ENCODE results near the gene PNRC2.

Gene PNRC2

GRCh38 chr1:23923592-23924499 lies 35.8 kb upstream of the PNRC2 start:
- no peak for ATAC-seq
- no peak for TF ChIP-seq ZFP30 (CRISPR knock-in tag; IDR thresholded peaks at IDR 0.05)
- TF ChIP-seq TOX (CRISPR knock-in tag; IDR thresholded peaks at IDR 0.05; ENCODE audit: borderline replicate concordance): no peak
- TF ChIP-seq OSR1 (CRISPR knock-in tag; IDR thresholded peaks at IDR 0.05): no peak
- TF ChIP-seq ZFP3 (CRISPR knock-in tag; IDR thresholded peaks at IDR 0.05): no peak
- TF ChIP-seq ESRRG (CRISPR knock-in tag; IDR thresholded peaks at IDR 0.05): no peak
- TF ChIP-seq ZNF8 (CRISPR knock-in tag; IDR thresholded peaks at IDR 0.05): no peak
- TF ChIP-seq ZNF565 (CRISPR knock-in tag; conservative IDR thresholded peaks at IDR 0.05; ENCODE audit: low read depth): no peak
- TF ChIP-seq CSRNP3 (CRISPR knock-in tag; IDR thresholded peaks at IDR 0.05): no peak
- TF ChIP-seq, protein P1, sequence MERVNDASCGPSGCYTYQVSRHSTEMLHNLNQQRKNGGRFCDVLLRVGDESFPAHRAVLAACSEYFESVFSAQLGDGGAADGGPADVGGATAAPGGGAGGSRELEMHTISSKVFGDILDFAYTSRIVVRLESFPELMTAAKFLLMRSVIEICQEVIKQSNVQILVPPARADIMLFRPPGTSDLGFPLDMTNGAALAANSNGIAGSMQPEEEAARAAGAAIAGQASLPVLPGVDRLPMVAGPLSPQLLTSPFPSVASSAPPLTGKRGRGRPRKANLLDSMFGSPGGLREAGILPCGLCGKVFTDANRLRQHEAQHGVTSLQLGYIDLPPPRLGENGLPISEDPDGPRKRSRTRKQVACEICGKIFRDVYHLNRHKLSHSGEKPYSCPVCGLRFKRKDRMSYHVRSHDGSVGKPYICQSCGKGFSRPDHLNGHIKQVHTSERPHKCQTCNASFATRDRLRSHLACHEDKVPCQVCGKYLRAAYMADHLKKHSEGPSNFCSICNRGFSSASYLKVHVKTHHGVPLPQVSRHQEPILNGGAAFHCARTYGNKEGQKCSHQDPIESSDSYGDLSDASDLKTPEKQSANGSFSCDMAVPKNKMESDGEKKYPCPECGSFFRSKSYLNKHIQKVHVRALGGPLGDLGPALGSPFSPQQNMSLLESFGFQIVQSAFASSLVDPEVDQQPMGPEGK (CRISPR knock-in tag; IDR thresholded peaks at IDR 0.05; ENCODE audit: borderline replicate concordance): no peak
- TF ChIP-seq ZNF70 (CRISPR knock-in tag; IDR thresholded peaks at IDR 0.05): no peak
- no peak for TF ChIP-seq TCF4 (CRISPR knock-in tag; IDR thresholded peaks at IDR 0.05; ENCODE audit: borderline replicate concordance)
- TF ChIP-seq TSHZ2 (CRISPR knock-in tag; IDR thresholded peaks at IDR 0.05): no peak
- no peak for TF ChIP-seq RARB (CRISPR knock-in tag; IDR thresholded peaks at IDR 0.05)

DNA sequence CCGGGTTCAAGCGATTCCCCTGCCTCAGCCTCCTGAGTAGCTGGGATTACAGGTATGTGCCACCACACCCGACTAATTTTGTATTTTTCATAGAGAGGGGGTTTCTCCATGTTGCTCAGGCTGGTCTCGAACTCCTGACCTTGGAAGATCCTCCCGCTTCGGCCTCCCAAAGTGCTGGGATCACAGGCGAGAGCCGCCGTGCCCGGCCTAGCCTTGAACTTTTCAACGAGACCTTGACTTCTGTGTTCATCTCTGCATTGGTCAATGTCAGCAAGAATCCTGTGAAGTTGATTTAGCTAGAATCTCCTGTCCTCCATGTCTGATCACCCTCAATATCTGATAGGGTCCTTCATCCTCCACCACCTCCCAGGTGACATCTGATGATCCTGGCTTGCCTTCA lies 35.0 kb upstream of the PNRC2 start:
- TF ChIP-seq CSRNP3 (CRISPR knock-in tag; IDR thresholded peaks at IDR 0.05) (no peak), ZFP30 (CRISPR knock-in tag; IDR thresholded peaks at IDR 0.05) (no peak), ZFP3 (CRISPR knock-in tag; IDR thresholded peaks at IDR 0.05) (no peak), TSHZ2 (CRISPR knock-in tag; IDR thresholded peaks at IDR 0.05) (no peak), BACH2 (CRISPR knock-in tag; IDR thresholded peaks at IDR 0.05; ENCODE audit: borderline replicate concordance) (no peak), ESRRG (CRISPR knock-in tag; IDR thresholded peaks at IDR 0.05) (no peak), ISL1 (CRISPR knock-in tag; IDR thresholded peaks at IDR 0.05) (no peak), CSDC2 (CRISPR knock-in tag; IDR thresholded peaks at IDR 0.05) (no peak)
- TF ChIP-seq, protein P1 (CRISPR knock-in tag; IDR thresholded peaks at IDR 0.05; ENCODE audit: borderline replicate concordance): no peak
- ATAC-seq: no peak

Data from SK-N-SH treated with all-trans-retinoic acid at 6 μM for 48 hours (cell line).